Neuron (in vitro differentiated cells): ENCODE measurements around the gene SDHB.

Experiments
- H2AFZ ChIP-seq: one replicate; pipeline ENCODE4 v1.6.1; 2013; ENCODE audit warnings: low read depth, mild to moderate bottlenecking, inconsistent platforms, low read length, moderate library complexity
- H3K27me3 ChIP-seq: one replicate; pipeline ENCODE4 v1.6.1; 2013; ENCODE audit warnings: low read length; ENCODE audit not compliant: insufficient read depth
- H3K36me3 ChIP-seq: one replicate; pipeline ENCODE4 v1.6.1; 2013; ENCODE audit warnings: low read length; ENCODE audit not compliant: insufficient read depth
- H3K4me1 ChIP-seq: one replicate; pipeline ENCODE4 v1.6.1; 2013; ENCODE audit warnings: low read length; ENCODE audit not compliant: insufficient read depth
- H3K4me3 ChIP-seq: 2 replicates; pipeline ENCODE4 v1.5.1; 2013; ENCODE audit warnings: mild to moderate bottlenecking, low read length, moderate library complexity
- H3K9me3 ChIP-seq: one replicate; pipeline ENCODE4 v1.6.1; 2013; ENCODE audit warnings: low read length

The SDHB gene

DNA sequence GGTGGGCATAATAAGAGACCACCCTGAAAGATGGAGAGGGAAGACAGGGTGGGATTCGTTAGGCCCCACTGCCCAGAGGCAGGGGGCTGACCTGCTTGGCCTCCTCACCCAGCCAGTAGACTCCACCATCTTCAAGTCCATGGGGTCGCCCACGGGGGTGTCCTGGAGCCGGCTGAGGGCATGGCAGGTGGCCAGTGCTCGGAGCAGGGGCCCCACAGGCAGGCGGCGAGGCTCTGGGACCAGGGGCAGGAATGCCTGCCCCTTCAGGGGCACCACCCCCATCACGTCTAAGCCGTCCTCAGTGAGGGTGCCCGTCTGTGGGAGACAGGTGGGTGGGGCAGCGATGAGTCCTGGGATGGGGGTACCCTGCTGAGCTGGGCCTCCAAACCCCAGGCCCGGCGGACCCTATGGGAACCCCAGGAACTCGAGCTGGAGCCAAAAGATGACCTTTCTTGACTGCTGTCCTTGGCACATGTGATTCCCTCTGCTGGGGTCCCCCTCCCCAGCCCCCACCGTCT is 60.3 kb downstream of the SDHB start:
- H3K9me3 ChIP-seq = no peaks in the 10 kb centered on the region
- H3K36me3 ChIP-seq = peaks cover 3% of the 10 kb centered on the region
- H2AFZ ChIP-seq = no peak overlapping the region
- H3K27me3 ChIP-seq = no peaks in the 10 kb centered on the region
- H3K4me3 ChIP-seq = no peak overlapping the region
- H3K4me1 ChIP-seq = no peaks in the 10 kb centered on the region

DNA sequence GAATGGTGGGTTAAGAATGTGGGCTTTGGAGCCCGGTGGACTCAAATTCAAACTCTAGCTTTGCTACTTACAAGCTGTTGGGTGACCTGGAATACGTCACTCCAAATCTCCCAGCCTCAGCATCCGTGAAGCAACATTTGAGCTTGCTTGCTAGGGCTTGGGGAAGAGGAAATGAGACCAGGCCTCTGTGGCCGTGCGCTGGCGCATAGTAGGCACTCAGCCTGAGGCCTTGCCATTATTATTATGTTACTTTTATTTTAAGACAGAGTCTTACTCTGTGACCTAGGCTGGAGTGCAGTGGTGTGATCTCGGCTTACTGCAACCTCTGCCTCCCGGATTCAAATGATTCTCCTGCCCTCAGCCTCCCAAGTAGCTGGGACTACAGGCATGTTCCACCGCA is 61.2 kb downstream of the SDHB start:
- no peaks in the 10 kb centered on the region for H3K9me3 ChIP-seq
- H3K4me1 ChIP-seq = no peaks in the 10 kb centered on the region
- no peaks in the 10 kb centered on the region for H3K27me3 ChIP-seq
- H2AFZ ChIP-seq = no peak overlapping the region
- no peak overlapping the region for H3K4me3 ChIP-seq
- H3K36me3 ChIP-seq = peaks cover 6% of the 10 kb centered on the region

DNA sequence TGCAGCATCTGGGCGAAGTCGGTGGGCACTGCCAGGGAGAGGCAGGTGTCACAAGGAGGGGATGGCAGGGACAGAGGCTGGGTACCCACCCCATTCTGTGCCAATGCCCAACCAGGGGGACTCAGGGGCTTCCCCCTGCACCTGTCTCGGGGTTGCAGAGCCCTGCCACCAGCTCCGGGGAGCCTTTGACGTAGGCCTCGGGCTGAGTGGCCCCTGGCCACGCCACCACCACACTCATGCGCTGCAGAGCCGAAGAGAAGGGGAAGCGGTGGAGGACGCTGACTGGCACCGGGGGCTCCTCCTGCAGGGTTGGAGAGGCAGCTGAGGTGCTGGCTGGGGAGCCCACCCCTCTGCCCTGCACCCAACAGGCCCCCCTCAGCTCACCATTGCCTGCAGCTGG is 61.7 kb downstream of the SDHB start:
- Histone ChIP-seq H3K4me3 (no peak overlapping the region), H3K9me3 (no peaks in the 10 kb centered on the region), H2AFZ (no peak overlapping the region), H3K4me1 (no peaks in the 10 kb centered on the region), H3K27me3 (no peaks in the 10 kb centered on the region), H3K36me3 (peaks cover 9% of the 10 kb centered on the region)

DNA sequence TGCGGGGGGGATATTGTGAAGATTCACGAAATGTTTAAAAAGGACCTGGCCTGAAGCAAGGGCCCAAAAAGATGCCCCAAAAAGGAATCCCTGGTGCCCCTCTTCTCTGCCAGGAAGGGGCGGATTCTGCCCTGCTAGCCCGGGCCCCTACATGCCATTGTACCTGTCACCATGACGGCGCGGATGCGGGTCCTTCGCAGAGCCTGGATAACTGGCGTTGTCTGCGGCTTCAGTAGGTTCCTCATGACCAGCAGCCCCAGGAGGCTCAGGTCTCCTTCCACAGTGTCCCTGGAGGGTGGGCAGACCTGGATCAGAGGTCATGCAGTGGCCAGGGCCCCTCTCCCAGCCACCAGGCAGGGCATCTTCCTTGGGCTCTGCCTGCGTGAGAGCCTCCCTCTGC is 62.3 kb downstream of the SDHB start:
- Histone ChIP-seq H2AFZ (no peak overlapping the region), H3K9me3 (no peaks in the 10 kb centered on the region), H3K27me3 (no peaks in the 10 kb centered on the region), H3K4me3 (no peak overlapping the region), H3K4me1 (no peaks in the 10 kb centered on the region), H3K36me3 (peaks cover 13% of the 10 kb centered on the region)

DNA sequence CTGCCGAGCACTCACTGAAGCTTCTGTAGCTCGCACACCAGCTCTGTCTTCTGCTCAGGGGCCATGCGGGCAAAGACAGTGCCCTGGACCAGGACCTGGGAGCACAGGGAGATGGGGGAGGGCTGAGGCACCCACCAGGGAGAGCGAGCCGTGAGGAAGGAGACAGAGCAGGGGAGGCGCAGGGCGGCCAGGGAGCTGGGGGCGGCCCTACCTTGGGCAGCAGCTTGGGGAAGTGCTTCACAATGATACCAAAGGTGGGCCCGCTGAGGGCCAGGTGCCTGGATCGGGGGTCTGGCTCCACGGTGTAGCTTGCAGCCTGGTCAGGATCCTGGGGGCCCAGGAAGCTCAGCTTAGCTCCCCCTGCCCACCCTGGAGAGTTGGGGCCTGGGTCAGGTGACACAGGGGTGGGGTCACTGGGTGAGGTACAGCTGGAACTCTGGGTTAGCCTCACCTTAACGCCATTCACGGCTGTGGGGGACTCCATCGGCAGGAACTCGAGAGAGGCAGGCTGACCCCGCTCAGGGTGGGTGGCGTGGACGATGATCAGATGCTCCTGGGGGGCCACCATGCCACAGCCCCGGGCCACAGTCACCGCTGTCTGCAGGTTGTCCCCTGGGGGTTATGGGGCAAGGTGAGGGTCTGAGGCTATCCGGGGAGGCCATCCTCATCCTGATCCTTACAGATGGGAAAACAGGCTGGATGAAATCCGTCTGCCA is 64.0 kb downstream of the SDHB start:
- H3K4me3 ChIP-seq = no peak overlapping the region
- peaks cover 11% of the 10 kb centered on the region for H3K36me3 ChIP-seq
- H3K9me3 ChIP-seq = no peaks in the 10 kb centered on the region
- no peaks in the 10 kb centered on the region for H3K27me3 ChIP-seq
- H3K4me1 ChIP-seq = no peaks in the 10 kb centered on the region
- no peak overlapping the region for H2AFZ ChIP-seq

DNA sequence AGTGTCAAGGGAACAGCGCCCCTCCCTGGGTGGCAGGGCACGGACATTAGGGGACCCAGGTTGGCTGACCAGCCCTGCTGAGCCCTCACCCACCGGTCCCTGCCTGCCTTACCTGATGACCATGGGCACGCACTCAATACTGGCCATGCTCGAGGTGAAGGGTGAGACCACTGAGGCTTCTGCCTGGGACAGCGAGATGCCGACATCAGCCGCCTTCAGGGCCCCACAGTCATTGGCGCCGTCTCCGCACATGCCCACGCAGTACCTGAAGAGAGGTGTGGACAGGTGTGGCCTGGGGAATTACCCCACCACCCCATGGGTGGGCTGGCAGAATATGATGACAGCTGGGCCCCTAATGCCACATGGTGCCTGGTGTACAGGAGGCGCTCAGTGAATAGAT is 65.6 kb downstream of the SDHB start:
- peaks cover 11% of the 10 kb centered on the region for H3K36me3 ChIP-seq
- H3K4me1 ChIP-seq = peaks cover 1% of the 10 kb centered on the region
- no peaks in the 10 kb centered on the region for H3K27me3 ChIP-seq
- H2AFZ ChIP-seq = no peak overlapping the region
- H3K9me3 ChIP-seq = no peaks in the 10 kb centered on the region
- no peak overlapping the region for H3K4me3 ChIP-seq

DNA sequence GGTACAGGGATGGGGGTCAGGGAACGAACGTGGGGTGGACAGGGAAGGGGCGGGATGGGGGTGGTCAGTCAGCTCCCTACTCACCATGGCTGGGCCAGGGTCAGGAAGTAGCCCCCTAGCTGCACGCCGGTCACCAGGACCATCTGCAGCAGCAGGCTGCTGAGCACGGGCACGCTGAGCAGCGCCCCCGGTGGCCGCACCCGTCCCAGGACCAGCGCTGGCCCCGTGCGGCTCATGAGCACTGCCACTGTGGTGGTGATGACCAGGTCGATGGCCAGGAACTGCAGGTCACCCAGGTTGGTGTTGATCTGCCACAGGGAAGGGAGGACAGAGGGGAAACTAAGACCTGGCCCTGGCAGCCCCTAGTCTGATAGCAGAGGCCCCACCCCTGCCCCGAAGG is 66.9 kb downstream of the SDHB start:
- Histone ChIP-seq H3K27me3 (no peaks in the 10 kb centered on the region), H3K9me3 (no peaks in the 10 kb centered on the region), H2AFZ (no peak overlapping the region), H3K36me3 (peaks cover 11% of the 10 kb centered on the region), H3K4me3 (no peak overlapping the region), H3K4me1 (peaks cover 6% of the 10 kb centered on the region)

DNA sequence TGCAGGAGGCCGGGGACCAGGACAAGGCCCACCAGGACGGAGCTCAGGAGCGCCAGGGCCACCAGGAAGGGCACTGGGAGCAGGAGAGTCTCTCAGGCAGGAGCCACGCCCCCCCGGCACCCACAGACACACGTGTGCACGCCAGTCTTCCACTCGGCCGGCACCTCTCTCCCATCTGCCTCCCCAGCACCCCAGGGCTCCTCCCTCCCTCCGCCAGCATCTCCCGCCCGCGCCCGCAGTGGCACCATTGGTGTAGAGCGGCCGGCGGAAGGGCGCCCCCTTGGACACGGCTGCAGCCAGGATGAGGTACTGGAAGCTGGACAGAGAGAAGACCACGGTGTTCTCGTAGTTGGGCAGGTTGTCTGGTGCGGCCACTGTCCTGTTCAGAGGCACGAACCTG is 67.3 kb downstream of the SDHB start:
- peaks cover 6% of the 10 kb centered on the region for H3K4me1 ChIP-seq

DNA sequence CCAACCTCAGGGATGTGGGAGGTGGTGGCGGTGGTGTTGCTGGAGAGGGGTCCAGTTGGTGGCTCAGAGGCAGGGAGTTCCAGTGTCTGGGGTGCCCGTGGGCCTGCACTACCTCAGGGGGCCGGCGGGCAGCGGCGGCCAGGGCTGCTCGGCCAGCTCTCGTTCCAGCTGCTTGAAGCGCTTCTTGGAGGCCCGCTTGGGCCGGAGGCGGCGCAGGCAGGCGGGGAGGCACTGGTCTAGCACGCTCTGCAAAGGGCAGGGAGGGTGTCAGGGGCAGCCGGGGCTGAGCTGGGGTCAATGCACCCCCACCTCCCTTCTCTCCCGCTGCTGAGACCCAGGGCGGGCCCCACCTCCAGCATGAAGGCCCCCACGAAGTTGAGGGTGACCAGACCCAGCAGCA is 67.7 kb downstream of the SDHB start:
- no peak overlapping the region for H2AFZ ChIP-seq
- H3K9me3 ChIP-seq = no peaks in the 10 kb centered on the region
- H3K36me3 ChIP-seq = peaks cover 11% of the 10 kb centered on the region
- no peak overlapping the region for H3K4me3 ChIP-seq
- H3K4me1 ChIP-seq = peaks cover 6% of the 10 kb centered on the region
- no peaks in the 10 kb centered on the region for H3K27me3 ChIP-seq

More for the DNA sequence above, 67.3 kb downstream of the SDHB start:
- Histone ChIP-seq H3K36me3 (peaks cover 11% of the 10 kb centered on the region), H2AFZ (no peak overlapping the region), H3K9me3 (no peaks in the 10 kb centered on the region), H3K27me3 (no peaks in the 10 kb centered on the region), H3K4me3 (no peak overlapping the region)

DNA sequence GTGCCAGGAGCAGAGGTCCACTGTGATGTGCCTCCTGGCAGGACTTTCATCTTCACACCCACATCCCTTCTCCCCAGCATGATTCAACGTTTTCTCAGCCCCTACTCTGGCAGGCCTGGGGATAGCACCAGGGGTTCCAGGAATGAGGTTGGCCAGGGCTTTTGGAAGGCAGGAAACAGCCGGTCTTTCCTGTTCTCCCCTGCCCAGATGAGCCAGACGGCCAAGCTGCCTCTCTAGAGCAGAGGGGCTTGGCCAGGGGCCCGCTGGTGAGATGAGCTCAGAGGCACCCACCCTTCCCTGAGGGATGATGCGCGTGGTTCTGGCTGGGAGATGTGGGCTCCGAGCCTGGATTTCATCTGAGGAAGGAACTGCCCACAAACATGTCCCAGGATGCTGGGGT is 69.1 kb downstream of the SDHB start:
- H3K9me3 ChIP-seq = no peaks in the 10 kb centered on the region
- H3K4me1 ChIP-seq = peaks cover 6% of the 10 kb centered on the region
- no peak overlapping the region for H3K4me3 ChIP-seq
- H3K36me3 ChIP-seq = peaks cover 11% of the 10 kb centered on the region
- no peak overlapping the region for H2AFZ ChIP-seq
- no peaks in the 10 kb centered on the region for H3K27me3 ChIP-seq

DNA sequence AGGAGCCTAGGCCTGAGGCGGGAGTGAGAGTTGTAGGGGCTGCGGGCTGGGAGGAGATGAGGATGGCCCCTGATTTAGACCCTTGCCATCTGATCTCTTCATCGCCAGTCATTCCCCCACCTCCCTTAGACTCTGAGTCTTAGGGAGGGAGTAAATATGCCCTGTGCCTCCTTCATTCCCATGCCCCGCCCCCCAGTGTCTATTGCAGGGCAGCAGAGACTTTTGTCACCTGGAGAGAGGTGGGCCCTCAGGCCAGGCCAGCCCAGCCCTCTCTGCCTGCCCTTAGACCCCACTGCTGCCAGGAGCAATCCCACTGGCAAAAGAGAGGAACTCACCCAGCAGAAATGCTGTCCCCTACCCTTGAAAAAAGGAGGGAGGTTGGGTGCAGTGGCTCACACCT is 70.2 kb downstream of the SDHB start:
- Histone ChIP-seq H2AFZ (no peak overlapping the region), H3K4me3 (no peak overlapping the region), H3K9me3 (no peaks in the 10 kb centered on the region), H3K27me3 (no peaks in the 10 kb centered on the region), H3K4me1 (peaks cover 17% of the 10 kb centered on the region), H3K36me3 (peaks cover 11% of the 10 kb centered on the region)

DNA sequence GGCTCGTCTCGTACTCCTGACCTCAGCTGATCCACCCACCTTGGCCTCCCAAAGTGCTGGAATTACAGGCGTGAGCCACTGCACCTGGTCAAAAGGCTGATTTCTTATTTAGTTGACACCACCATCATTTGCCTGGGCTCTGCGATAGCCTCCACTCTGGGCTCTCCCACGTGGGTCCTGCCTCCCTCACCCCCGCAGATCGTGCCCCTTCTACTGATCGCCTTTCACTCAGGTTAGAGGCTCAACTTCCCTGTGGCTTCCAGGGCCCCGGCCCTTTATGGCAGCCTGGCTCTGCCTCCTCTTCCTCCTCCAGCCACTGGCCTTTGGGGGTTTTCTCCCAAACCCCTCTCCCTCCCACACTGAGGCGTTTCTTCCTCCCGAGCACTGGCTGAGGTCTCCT is 70.9 kb downstream of the SDHB start:
- Histone ChIP-seq H3K9me3 (no peaks in the 10 kb centered on the region), H3K4me1 (peaks cover 17% of the 10 kb centered on the region), H2AFZ (no peak overlapping the region), H3K27me3 (no peaks in the 10 kb centered on the region), H3K36me3 (peaks cover 7% of the 10 kb centered on the region), H3K4me3 (no peak overlapping the region)

DNA sequence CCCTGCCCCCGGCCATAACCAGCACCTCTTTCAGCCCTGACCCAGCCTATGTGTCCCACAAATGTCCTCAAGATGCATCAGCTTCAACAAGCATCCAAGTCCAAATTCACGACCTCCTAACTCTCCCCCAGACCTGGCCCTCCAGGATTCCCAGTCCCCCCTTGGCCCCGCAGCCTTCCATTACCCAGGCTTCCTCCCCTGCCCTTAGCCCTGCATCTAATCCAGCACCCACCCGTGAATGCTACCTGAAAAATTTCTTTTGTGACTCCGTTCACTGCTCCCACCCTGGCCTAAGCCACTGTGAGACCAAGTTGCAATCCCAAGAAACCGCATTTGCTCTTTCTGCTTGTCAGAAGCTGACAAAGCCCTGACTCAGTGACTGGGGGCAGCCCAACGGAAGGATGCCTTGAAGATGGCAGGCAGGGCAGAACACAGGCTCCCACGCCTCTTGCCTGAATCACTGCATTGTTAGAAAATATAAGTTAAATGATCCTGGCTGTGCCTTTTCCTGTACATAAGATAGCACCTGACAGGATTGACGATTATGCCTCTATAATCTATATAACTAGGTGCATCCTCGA is 72.5 kb downstream of the SDHB start:
- Histone ChIP-seq H3K9me3 (no peaks in the 10 kb centered on the region), H3K4me1 (peaks cover 17% of the 10 kb centered on the region), H2AFZ (no peak overlapping the region), H3K36me3 (peaks cover 3% of the 10 kb centered on the region), H3K27me3 (no peaks in the 10 kb centered on the region), H3K4me3 (no peak overlapping the region)
